ENCODE results near the gene SETSIP. TPM values are rescaled to one million over a fixed set of nuclear protein-coding genes. Genes with fewer than 3 reads are reported as not detected.

The SETSIP gene
- total and polyA plus RNA-seq, 2 of the 8 experiments (the other 6 are each of a cell fraction or from before 2014, with no cell fraction given), result 0.14 TPM; not detected in 1

DNA sequence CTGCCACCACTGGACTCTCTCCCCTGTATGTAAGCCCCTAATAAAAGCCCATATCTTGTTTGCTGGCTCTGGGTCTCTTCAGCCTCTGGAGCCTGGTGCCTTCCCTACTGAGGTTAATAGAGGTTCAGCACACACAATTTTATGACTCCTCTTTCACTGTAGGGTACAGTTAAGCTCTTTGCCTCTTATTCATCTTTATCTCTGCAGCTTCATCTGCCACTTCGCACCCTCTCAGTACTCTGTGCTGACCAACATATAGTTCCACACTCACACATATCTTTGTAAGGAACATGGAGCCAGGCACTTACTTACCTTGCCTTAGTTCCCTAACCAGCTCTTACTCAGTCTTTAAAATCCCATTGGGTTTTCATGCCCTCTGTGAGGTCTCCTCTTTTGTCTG lies 9.4 kb upstream of the SETSIP start:
- peaks cover 0 to 7% (median 0%) of the 10 kb centered on the region in 4 experiments; a peak in 1 of 8 replicates for H3K36me3 ChIP-seq (ENCODE audit: control insufficient read depth in 2 of 4, insufficient read depth in 4 of 4, low read length in 3 of 4)
- no peak overlapping the region for H2BK20ac ChIP-seq (ENCODE audit: low read length)
- no peak overlapping the region for H3K56ac ChIP-seq (replicated peaks; ENCODE audit: insufficient read length, low read depth, low read length)
- H4K91ac ChIP-seq (replicated peaks; ENCODE audit: insufficient read length, low read length), result no peak overlapping the region
- H2BK12ac ChIP-seq (ENCODE audit: low read depth, low read length), result no peak overlapping the region
- no peak overlapping the region for H2BK5ac ChIP-seq (ENCODE audit: low read depth, low read length)
- H3K23me2 ChIP-seq (ENCODE audit: low read depth, low read length), result 0 out of 2 replicates have a peak, but pooled peaks cover 2% of the 10 kb centered on the region
- no peak overlapping the region for H3K23ac ChIP-seq (ENCODE audit: insufficient read length)
- H4K8ac ChIP-seq (ENCODE audit: extremely low read depth, insufficient read depth, low read length), result no peak overlapping the region
- no peaks in the 10 kb centered on the region for H3K27me3 ChIP-seq (replicated peaks in 1 of 4; ENCODE audit: control insufficient read depth in 3 of 4, extremely low read depth in 1 of 4, insufficient read depth in 3 of 4, low read length in 3 of 4)
- no peak overlapping the region for H3K9ac ChIP-seq (replicated peaks in 1 of 4; ENCODE audit: extremely low read depth in 1 of 4, low read depth in 3 of 4, low read length in 3 of 4)
- DNase-seq (ENCODE audit: low read depth in 1 of 2, low spot score in 2 of 2) (no peak), FAIRE-seq (no peak)
- H2AK5ac ChIP-seq (ENCODE audit: low read depth, low read length), result no peak overlapping the region
- no peaks in the 10 kb centered on the region for H3K4me1 ChIP-seq (replicated peaks in 1 of 4; ENCODE audit: control insufficient read depth in 3 of 4, insufficient read depth in 4 of 4, low read length in 3 of 4)
- no peak overlapping the region for H3K27ac ChIP-seq (ENCODE audit: low read depth, low read length)
- H3K4me2 ChIP-seq (ENCODE audit: insufficient read depth in 1 of 2, low read depth in 2 of 2, low read length in 2 of 2), result no peak overlapping the region
- CTCF ChIA-PET (ENCODE audit: partially characterized antibody), result interaction anchor here (0.7 kb wide), 1 partner anchor 87 kb away, joined by 3 read pairs; no protein-coding TSS in a partner anchor
- TF ChIP-seq KDM1A (IDR thresholded peaks at IDR 0.05; ENCODE audit: borderline replicate concordance, low read length) (no peak), RFX5 (IDR thresholded peaks at IDR 0.05; ENCODE audit: borderline replicate concordance, low read depth, low read length) (no peak), CEBPB (IDR thresholded peaks at IDR 0.05; ENCODE audit: low read depth, low read length) (no peak), JUN (IDR thresholded peaks at IDR 0.05; ENCODE audit: low read depth, low read length) (no peak), BACH1 (IDR thresholded peaks at IDR 0.05; ENCODE audit: low read length) (no peak), SIN3A (conservative IDR thresholded peaks at IDR 0.05 in 1 of 2, IDR thresholded peaks at IDR 0.05 in 1 of 2; ENCODE audit: low read depth in 1 of 2, low read length in 2 of 2) (no peak), TAF7 (optimal IDR thresholded peaks at IDR 0.05; ENCODE audit: borderline replicate concordance, low read depth, low read length) (no peak), SRF (IDR thresholded peaks at IDR 0.05; ENCODE audit: low read depth, low read length) (no peak), CREB1 (IDR thresholded peaks at IDR 0.05) (no peak), CBX5 (IDR thresholded peaks at IDR 0.05; ENCODE audit: low read depth, low read length) (no peak), POU5F1 (IDR thresholded peaks at IDR 0.05; ENCODE audit: low read depth, low read length) (no peak), BRCA1 (IDR thresholded peaks at IDR 0.05; ENCODE audit: low read depth, low read length) (no peak), SIRT6 (IDR thresholded peaks at IDR 0.05; ENCODE audit: low read length) (no peak)
- TF ChIP-seq, protein P1, sequence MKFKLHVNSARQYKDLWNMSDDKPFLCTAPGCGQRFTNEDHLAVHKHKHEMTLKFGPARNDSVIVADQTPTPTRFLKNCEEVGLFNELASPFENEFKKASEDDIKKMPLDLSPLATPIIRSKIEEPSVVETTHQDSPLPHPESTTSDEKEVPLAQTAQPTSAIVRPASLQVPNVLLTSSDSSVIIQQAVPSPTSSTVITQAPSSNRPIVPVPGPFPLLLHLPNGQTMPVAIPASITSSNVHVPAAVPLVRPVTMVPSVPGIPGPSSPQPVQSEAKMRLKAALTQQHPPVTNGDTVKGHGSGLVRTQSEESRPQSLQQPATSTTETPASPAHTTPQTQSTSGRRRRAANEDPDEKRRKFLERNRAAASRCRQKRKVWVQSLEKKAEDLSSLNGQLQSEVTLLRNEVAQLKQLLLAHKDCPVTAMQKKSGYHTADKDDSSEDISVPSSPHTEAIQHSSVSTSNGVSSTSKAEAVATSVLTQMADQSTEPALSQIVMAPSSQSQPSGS (IDR thresholded peaks at IDR 0.05; ENCODE audit: low read length), result no peak
- H3K18ac ChIP-seq (ENCODE audit: extremely low read depth, low read length), result no peak overlapping the region
- H4K20me1 ChIP-seq (replicated peaks in 1 of 2; ENCODE audit: control insufficient read depth in 1 of 2, insufficient read depth in 2 of 2, low read length in 2 of 2), result no peaks in the 10 kb centered on the region
- no peaks in the 10 kb centered on the region for H3K79me2 ChIP-seq (ENCODE audit: control insufficient read depth in 1 of 2, insufficient read depth in 2 of 2, low read length in 2 of 2)
- peaks cover 15 to 21% of the 10 kb centered on the region in 2 experiments for H3K9me3 ChIP-seq (ENCODE audit: insufficient read depth in 2 of 2, low read depth in 1 of 2, low read length in 1 of 2)
- H2BK120ac ChIP-seq (replicated peaks; ENCODE audit: low read depth, low read length), result no peak overlapping the region
- H3K4ac ChIP-seq (replicated peaks; ENCODE audit: insufficient read length, low read depth, low read length), result no peak overlapping the region
- H3K14ac ChIP-seq (ENCODE audit: insufficient read length), result no peak overlapping the region
- H3K79me1 ChIP-seq (ENCODE audit: low read depth, low read length), result no peaks in the 10 kb centered on the region
- no peak overlapping the region for H3K4me3 ChIP-seq (ENCODE audit: extremely low read depth in 1 of 4, insufficient read depth in 2 of 4, low read depth in 3 of 4, low read length in 4 of 4)
- H2BK15ac ChIP-seq (ENCODE audit: low read length), result no peak overlapping the region
- H4K5ac ChIP-seq (ENCODE audit: insufficient read length, low read depth, low read length), result no peak overlapping the region
- no peak overlapping the region for H2AFZ ChIP-seq (ENCODE audit: low read length)
- POLR2A ChIA-PET (ENCODE audit: partially characterized antibody), result no interaction called here
- WGBS, 2 experiments (ENCODE audit: extremely low coverage in 1 of 2, insufficient coverage in 1 of 2, insufficient read length in 1 of 2, insufficient replicate concordance in 2 of 2, low coverage in 1 of 2, low lambda C conversion rate in 2 of 2, missing lambda C conversion rate in 1 of 2), result 88% methylated on average over 1 of the region's 1 CpG; no CpG with 5 or more reads in 1 of the 2 experiments

Data from H1 (cell line).